PC-9 (cell line): ENCODE results near the gene SPATS2. TPM values are rescaled to one million over a fixed set of nuclear protein-coding genes. Genes with fewer than 3 reads are reported as not detected.

Experiments
- BruUV-seq: library from RNA; stranded (reverse); fragments of 400-500 nt; replicated peaks from 2 replicates; lab custom pipeline; 2021; lab: Mats Ljungman, UMichigan
- CTCF ChIA-PET: fragments of 300-600 bp; sonication (Branson Sonifier 250); formaldehyde crosslinking; loops from one replicate; lab custom pipeline; 2022; ENCODE audit warnings: antibody characterized with exemption; lab: Charles Lee
- POLR2A ChIA-PET: fragments of 300-600 bp; sonication (Branson Sonifier 250); formaldehyde crosslinking; loops from one replicate; lab custom pipeline; 2022; ENCODE audit warnings: antibody characterized with exemption; ENCODE audit not compliant: unreplicated experiment; lab: Charles Lee
- DNase-seq, 2 experiments: peaks; one replicate each; pipeline versions ENCODE4 v3.0.0 to v3.0.0-alpha.2; 2015 to 2022; ENCODE audit warnings: mixed read lengths in 1 of 2
- H2AFZ ChIP-seq: fragments of 200-600 bp; sonication (generic); 2 replicates; pipeline ENCODE4 v1.8.1; 2017; ENCODE audit warnings: antibody characterized with exemption
- H3F3A ChIP-seq: fragments of 200-600 bp; sonication (generic); 2 replicates; pipeline ENCODE4 v1.8.1; 2017; ENCODE audit warnings: antibody characterized with exemption, mild to moderate bottlenecking, low read depth; ENCODE audit not compliant: insufficient read depth
- H3K27ac ChIP-seq: fragments of 200-600 bp; sonication (generic); 2 replicates; pipeline ENCODE4 v1.6.1; 2016; ENCODE audit warnings: mixed run types
- H3K27me3 ChIP-seq: fragments of 200-600 bp; sonication (generic); 2 replicates; pipeline ENCODE4 v1.6.1; 2016; ENCODE audit warnings: low read depth, mixed run types; ENCODE audit not compliant: insufficient read depth
- H3K36me3 ChIP-seq: fragments of 200-600 bp; sonication (generic); 2 replicates; pipeline ENCODE4 v1.6.1; 2016; ENCODE audit warnings: low read depth, mixed run types
- H3K4me1 ChIP-seq: fragments of 200-600 bp; sonication (generic); replicated peaks from 2 replicates; pipeline ENCODE4 v1.6.1; 2016; ENCODE audit warnings: mixed run types; ENCODE audit not compliant: insufficient read depth
- H3K4me2 ChIP-seq: fragments of 200-600 bp; sonication (generic); 2 replicates; pipeline ENCODE4 v1.6.1; 2017; ENCODE audit warnings: mixed run types
- H3K4me3 ChIP-seq: fragments of 200-600 bp; sonication (generic); 2 replicates; pipeline ENCODE4 v1.6.1; 2016; ENCODE audit warnings: mixed run types
- H3K79me2 ChIP-seq: fragments of 200-600 bp; sonication (generic); 2 replicates; pipeline ENCODE4 v1.6.1; 2017; ENCODE audit warnings: low read depth, mixed run types
- H3K9me2 ChIP-seq: fragments of 200-600 bp; sonication (generic); 2 replicates; pipeline ENCODE4 v1.8.1; 2017; ENCODE audit warnings: mild to moderate bottlenecking; ENCODE audit not compliant: insufficient read depth
- H3K9me3 ChIP-seq: fragments of 200-600 bp; sonication (generic); 2 replicates; pipeline ENCODE4 v1.8.1; 2016; ENCODE audit warnings: low read depth; ENCODE audit not compliant: insufficient read depth
- H4K20me1 ChIP-seq: fragments of 200-600 bp; sonication (generic); 2 replicates; pipeline ENCODE4 v1.8.1; 2017; ENCODE audit not compliant: insufficient read depth
- CTCF ChIP-seq: fragments of 200-600 bp; sonication (generic); conservative IDR thresholded peaks from 2 replicates; pipeline ENCODE4 v1.6.1; 2017; ENCODE audit warnings: mixed run types, antibody characterized with exemption, mild to moderate bottlenecking, moderate library complexity
- EZH2 ChIP-seq: fragments of 200-600 bp; sonication (generic); IDR thresholded peaks from 2 replicates; pipeline ENCODE4 v1.8.0; 2017; ENCODE audit warnings: antibody characterized with exemption, low read depth
- intact Hi-C: fragments of 100-400 bp; cut with micrococcal nuclease; formaldehyde crosslinking; loops from one replicate; pipeline ENCODE4 v1.10.0; 2022; ENCODE audit not compliant: unreplicated experiment
- total RNA-seq: library from RNA; stranded (reverse); gene quantifications from 2 replicates; pipeline ENCODE4 v1.2.3, GENCODE V29; 2021

SPATS2 gene
- total RNA-seq, 1 experiment from 2014 or later, result 65.1 TPM

GRCh38 chr12:49560695-49561094, 193.4 kb downstream of the SPATS2 start:
- H3K36me3 ChIP-seq, result peaks cover 30% of the 10 kb centered on the region; the same call in 1 of the 2 replicates
- no peaks in the 10 kb centered on the region for H3K4me1 ChIP-seq
- no peak overlapping the region for H2AFZ ChIP-seq
- no peak overlapping the region for H3K27ac ChIP-seq
- no peak overlapping the region for H3K4me3 ChIP-seq
- H3K4me2 ChIP-seq, result no peak overlapping the region
- no peaks in the 10 kb centered on the region for H3K9me3 ChIP-seq
- peaks cover 1% of the 10 kb centered on the region; the same call in 1 of the 2 replicates for H3K79me2 ChIP-seq
- H3K27me3 ChIP-seq, result no peaks in the 10 kb centered on the region
- CTCF ChIA-PET, result no interaction called here
- DNase-seq, result no peak
- no peaks in the 10 kb centered on the region for H3F3A ChIP-seq
- intact Hi-C loops, result no loop called here
- BruUV-seq, result no TSS peak
- POLR2A ChIA-PET, result no interaction called here
- TF ChIP-seq CTCF, result no peak
- TF ChIP-seq EZH2, result no peak
- no peaks in the 10 kb centered on the region for H3K9me2 ChIP-seq
- H4K20me1 ChIP-seq, result no peaks in the 10 kb centered on the region; the same call in 1 of the 2 replicates

GRCh38 chr12:49562233-49562632, 195.0 kb downstream of the SPATS2 start:
- H3K27ac ChIP-seq, result no peak overlapping the region
- no peak overlapping the region for H3K4me3 ChIP-seq
- H3K9me2 ChIP-seq, result no peaks in the 10 kb centered on the region
- 0 out of 2 replicates have a peak, but pooled peaks cover 6% of the 10 kb centered on the region for H3K4me1 ChIP-seq
- intact Hi-C loops, result no loop called here
- H4K20me1 ChIP-seq, result no peaks in the 10 kb centered on the region; the same call in 1 of the 2 replicates
- BruUV-seq, result no TSS peak
- no peaks in the 10 kb centered on the region for H3K27me3 ChIP-seq
- ChIA-PET POLR2A (no interaction called here), CTCF (no interaction called here)
- no peak for DNase-seq
- no peaks in the 10 kb centered on the region for H3K9me3 ChIP-seq
- H3F3A ChIP-seq, result no peaks in the 10 kb centered on the region
- no peak overlapping the region for H3K4me2 ChIP-seq
- H2AFZ ChIP-seq, result no peak overlapping the region
- peaks cover 30% of the 10 kb centered on the region; the same call in 1 of the 2 replicates for H3K36me3 ChIP-seq
- TF ChIP-seq CTCF (no peak), EZH2 (no peak)
- H3K79me2 ChIP-seq, result peaks cover 16% of the 10 kb centered on the region

- Histone ChIP-seq H4K20me1 (no peaks in the 10 kb centered on the region; the same call in 1 of the 2 replicates), H3K27me3 (no peaks in the 10 kb centered on the region), H3K9me2 (no peaks in the 10 kb centered on the region), H3K4me2 (no peak overlapping the region), H3F3A (no peaks in the 10 kb centered on the region), H2AFZ (no peak overlapping the region), H3K36me3 (peaks cover 30% of the 10 kb centered on the region; the same call in 1 of the 2 replicates), H3K27ac (no peak overlapping the region), H3K79me2 (peaks cover 21% of the 10 kb centered on the region), H3K9me3 (no peaks in the 10 kb centered on the region), H3K4me3 (no peak overlapping the region), H3K4me1 (0 out of 2 replicates have a peak, but pooled peaks cover 6% of the 10 kb centered on the region)
- intact Hi-C loops, result no loop called here
- ChIA-PET POLR2A (no interaction called here), CTCF (no interaction called here)
- DNase-seq, result no peak
- TF ChIP-seq EZH2, result no peak
- TF ChIP-seq CTCF, result no peak
- no TSS peak for BruUV-seq
Observed at GRCh38 chr12:49562831-49563230, 195.6 kb downstream of the SPATS2 start.
